ENCODE results near the gene AKIP1.
"Not testable (repeated sequence)": the region's sequence is repeated elsewhere in the genome, so short reads cannot be mapped to it uniquely, and the experiment has no call there.

Gene AKIP1

GRCh38 chr11:8911029-8911823, at the start of gene AKIP1:
AKIP1 (plus strand) TSS chr11:8911189; CDS start chr11:8911450, 261 bp downstream.
- peak; percentile 80 to 88 for DNase-seq (ENCODE audit: low read depth in 2 of 2)

DNA sequence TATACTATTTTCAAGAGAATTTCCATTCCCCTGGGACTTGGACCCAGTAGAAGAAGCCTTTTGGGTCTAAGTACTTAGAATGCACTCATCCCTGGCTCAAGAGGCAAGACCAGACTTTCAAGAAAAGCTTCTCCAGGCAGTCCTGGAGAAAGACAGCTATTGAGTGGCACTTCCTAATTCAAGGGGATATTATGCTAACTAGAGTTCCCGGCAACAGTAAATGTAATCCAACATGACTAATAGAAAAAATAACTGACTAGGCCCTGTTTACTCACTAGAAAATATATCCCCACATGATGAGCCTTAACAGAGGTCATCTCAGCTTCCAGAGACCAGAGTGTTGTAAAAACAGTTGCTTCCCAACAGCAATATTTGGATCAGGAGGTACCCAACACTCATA, 47.2 kb upstream of the AKIP1 start:
- no peak for DNase-seq (ENCODE audit: low read depth in 2 of 2)

DNA sequence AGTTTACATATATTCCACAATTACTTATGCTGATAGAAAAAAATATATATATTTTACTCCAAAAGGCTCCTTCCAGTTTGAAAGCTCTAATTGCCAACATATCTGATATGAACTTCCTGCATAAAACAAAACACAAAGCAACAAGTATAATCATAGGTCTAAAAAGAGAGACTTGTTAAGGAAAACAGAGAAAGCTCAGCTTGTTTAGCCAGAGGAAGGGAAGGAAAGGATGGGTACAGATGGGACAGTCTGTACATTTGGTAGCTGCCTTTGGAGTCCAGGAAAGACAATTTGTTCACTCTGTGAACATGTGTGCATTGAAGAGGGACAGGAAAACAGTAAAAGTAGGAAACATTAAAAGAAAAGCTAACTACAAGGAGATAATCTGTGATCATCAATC, 45.7 kb upstream of the AKIP1 start:
- no peak for DNase-seq (ENCODE audit: low read depth in 2 of 2)

DNA sequence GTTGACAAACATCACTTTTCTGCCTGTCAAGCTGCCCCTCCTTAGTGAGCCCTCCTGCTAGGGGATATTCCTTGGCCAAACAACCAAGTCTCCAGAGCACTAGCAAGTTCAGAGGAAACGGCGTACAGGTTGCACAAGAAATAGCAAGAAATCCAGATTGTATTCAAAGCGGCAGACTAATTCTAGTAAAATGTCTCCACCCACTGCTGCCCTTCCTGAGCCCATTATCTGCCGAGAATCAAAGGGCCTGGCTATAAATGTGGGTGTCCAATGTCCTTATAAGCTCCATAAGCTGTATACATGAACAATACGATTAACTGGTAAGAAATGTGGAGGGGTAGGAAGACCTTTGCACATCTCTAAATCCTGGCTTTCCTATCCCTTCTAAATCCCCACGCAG, 44.0 kb upstream of the AKIP1 start:
- DNase-seq (ENCODE audit: low read depth in 2 of 2), result no peak

DNA sequence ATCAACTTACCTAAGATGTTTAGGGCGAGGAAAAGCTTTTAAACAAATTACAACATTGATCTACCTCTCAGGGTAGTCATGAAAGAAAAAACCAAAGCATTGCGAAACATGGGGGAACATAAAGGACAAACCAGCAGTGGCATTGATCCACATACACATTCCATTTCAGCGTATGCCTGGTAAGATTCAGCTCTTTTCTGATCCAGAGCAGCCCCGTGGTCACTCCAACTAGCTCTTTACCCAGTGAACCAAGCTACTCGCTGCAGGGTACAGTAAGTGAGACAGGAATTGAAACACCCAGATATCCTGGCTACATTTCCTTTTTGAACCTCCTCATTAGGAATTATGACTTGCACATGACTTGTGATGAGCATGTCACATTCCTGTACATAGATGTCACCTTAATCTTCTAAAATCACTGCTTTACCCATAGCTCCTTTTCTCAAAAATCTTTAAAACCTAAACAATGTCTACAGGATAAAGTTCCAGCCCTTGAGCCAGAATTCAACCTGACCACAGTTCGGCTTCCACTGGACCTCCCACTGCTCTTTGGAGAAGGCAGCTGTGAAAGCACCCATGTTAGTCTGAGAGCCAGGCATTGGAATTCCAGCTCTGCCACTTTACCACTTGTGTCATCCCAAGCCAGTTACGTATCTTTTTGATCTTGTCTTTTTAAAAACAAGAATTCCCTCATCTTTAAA, 42.9 kb upstream of the AKIP1 start:
- DNase-seq (ENCODE audit: low read depth in 2 of 2), result no peak

DNA sequence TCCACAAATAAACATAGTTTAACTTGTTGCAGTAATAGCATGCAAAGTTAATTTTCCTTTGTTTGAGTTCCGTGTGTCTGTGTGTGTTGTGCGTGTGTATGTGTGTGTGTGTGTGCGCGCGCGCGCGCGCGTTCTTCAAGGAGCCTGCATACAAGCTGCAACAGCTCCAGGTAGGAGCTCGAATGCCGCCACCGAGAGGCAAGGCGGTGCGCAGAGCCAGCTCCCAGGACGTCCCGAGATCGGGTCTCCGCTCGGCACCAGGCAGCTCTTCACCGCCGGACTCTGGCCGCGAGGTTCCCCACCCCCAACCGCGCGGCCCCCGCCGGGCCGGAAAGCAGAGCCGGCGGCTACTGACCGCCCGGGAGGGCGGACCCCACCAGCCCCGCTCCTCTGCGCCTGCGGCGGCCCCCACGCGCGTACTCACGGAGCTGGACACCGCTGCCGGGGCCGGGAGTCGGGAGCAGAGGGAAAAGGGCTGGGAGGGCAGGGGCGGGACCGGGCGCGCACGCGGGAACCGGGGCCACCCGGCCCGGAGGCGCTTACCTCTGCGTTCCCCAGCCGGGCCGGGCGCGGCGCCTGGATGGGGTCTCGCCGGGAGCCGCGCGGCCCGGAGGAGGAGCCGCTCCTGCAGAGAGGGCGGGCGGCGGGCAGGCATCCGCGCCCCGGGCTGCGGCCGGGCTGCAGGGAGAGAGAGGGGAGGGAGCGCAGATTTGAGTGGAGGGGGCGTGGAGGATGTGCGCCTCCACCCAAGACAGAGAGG, 40.4 kb upstream of the AKIP1 start:
- no peak for DNase-seq (ENCODE audit: low read depth in 2 of 2)

- no peak for DNase-seq (ENCODE audit: low read depth in 2 of 2)
These were observed 39.7 kb upstream of the AKIP1 start for GRCh38 chr11:8871171-8871775.

DNA sequence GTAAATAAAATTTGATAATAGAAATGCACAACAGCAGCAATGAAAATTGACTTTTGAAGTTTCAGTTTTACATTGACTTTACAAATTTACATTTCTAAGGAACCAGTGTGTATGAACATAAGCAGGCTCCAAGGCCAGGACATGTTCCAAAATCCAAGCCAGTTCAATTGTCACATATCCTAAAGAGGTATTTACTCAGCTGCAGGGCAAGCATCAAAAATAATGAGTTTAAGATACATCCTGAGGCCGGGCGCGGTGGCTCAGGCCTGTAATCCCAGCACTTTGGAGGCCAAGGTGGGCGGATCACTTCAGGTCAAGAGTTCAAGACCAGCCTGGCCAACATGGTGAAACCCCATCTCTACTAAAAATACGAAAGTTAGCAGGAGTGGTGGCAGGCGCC, 39.0 kb upstream of the AKIP1 start:
- no peak for DNase-seq (ENCODE audit: low read depth in 2 of 2)

DNA sequence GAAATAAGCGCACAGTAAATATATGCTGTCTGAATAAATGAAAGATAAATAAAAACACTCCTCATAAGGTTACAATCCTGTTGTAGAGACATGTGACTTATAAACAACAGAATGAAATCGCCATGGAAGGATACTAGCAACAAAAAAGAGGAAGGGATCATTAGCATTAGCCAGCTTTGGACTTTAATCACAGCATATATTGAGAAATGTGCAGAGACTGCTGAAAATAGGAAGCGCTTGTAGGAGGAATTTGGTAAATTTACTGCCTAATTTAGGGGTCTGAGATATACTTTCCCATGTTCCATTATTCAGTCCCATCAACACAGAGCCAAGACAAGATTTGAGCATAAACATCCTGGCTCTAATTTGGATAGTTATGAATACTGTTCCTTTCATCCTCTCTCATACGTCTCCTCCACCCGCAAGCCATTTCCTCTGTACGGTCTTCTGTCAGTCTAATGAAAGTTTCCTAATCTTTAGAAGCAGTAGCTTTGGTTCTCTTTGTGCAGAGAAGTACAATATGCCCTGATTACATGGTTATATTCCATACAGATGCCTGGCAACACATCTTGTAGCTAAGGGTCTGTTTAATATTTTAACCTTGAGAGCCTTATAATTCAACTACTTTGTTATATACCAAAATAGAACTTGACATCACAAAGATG, 37.1 kb upstream of the AKIP1 start:
- no peak for DNase-seq (ENCODE audit: low read depth in 2 of 2)

DNA sequence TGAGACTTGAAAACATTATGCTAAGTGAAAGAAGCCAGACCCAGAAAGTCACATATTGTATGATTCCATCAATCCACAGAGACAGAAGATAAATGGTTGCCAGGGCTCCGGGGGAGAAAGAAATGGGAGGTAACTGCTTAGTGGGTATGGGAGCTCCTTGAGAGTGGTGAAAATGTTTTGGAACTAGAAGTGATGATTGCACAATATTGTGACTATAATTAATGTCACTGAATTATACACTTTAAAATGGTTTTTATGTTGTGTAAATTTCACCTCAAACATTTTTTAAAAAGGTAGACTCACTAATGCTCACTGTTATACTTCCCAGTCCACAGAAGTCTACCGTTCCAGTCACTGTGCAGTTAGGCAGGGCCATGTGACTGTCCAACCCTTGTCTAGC, 32.2 kb upstream of the AKIP1 start:
- DNase-seq (ENCODE audit: low read depth in 2 of 2), result no peak

DNA sequence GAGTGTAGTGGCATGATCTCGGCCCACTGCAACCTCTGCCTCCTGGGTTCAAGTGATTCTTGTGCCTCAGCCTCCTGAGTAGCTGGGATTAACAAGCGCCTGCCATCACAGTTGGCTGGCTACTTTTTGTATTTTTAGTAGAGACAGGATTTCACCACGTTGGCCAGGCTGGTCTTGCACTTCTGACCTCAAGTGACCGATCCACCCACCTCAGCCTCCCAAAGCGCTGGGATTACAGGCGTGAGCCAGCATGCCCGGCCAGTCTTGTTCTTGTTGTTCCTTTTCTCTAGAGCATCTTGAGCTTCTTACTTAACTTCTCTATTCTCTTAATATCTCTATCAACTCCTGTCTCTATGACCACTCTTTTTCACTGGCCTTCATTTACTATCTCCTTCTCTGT, 29.4 kb upstream of the AKIP1 start:
- not testable (repeated sequence) for DNase-seq (ENCODE audit: low read depth in 2 of 2)

GRCh38 chr11:8886322-8886721, 24.7 kb upstream of the AKIP1 start:
- no peak for DNase-seq (ENCODE audit: low read depth in 2 of 2)

GRCh38 chr11:8891185-8891584, 19.8 kb upstream of the AKIP1 start:
- not testable (repeated sequence) for DNase-seq (ENCODE audit: low read depth in 2 of 2)

- DNase-seq (ENCODE audit: low read depth in 2 of 2), result no peak
These were observed 11.8 kb upstream of the AKIP1 start for GRCh38 chr11:8899119-8899753.

GRCh38 chr11:8905528-8906165, 5.3 kb upstream of the AKIP1 start:
- DNase-seq (ENCODE audit: low read depth in 2 of 2), result no peak

- no peak for DNase-seq (ENCODE audit: low read depth in 2 of 2)
These were observed 3.9 kb upstream of the AKIP1 start for GRCh38 chr11:8907116-8907515.

- no peak for DNase-seq (ENCODE audit: low read depth in 2 of 2)
These were observed 2.9 kb upstream of the AKIP1 start for GRCh38 chr11:8908099-8908498.

DNA sequence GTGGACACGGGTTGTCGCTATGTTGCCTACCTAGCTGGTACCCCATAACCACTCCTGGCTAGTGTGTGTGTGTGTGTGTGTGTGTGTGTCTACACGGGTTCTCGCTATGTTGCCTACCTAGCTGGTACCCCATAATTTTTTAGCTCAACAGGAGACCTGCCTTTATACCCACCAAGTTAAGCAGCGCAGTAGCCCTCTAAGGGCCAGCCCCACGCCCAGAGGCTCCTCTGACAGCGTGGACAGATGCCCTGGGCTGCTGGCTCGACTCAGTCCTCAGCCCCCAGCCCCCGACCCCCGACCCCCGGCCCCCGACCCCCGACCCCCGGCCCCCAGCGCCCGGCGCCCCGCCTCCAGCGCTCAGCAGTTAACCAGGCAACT, 351 bp upstream of the AKIP1 start:
- DNase-seq (ENCODE audit: low read depth in 2 of 2), result no peak

DNA sequence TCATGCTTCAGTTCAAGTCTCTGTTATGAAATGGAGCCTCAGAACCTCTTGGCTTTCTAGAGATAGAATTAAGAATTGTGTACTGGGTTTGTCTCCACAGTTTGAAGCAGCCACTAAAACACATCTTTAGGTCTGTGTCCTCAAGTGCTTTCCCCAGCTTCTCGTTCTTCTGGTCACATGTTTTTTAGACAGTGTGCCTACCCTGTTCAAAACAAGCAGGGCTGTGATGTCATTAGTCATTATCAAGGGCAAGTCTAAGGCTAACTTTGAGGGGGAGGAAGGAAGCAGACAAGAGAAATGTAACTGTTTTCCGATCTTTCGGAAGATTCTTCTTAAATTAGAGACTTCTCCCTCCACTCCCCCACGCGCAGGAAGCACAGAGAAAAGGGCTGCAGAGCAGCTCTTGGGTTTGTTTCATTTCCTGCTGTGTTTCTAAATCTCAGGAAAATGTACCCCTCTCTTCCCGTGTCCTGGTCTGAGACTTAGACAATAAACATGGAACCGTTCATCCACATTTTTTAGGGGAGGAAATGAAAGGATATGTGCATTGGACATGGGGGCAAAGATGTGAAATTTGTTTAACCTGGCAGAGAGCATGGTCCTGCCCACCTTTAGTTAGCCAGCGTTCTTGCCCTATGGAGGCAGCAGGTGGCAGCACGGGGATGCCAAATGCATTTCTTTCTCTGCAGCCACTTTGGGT, 3.1 kb downstream of the AKIP1 start:
- peak in 1 of 2 experiments; percentile 18 for DNase-seq (ENCODE audit: low read depth in 2 of 2)

GRCh38 chr11:8914661-8915018, 3.7 kb downstream of the AKIP1 start:
- DNase-seq (ENCODE audit: low read depth in 2 of 2), result no peak

Measured in stimulated activated CD4-positive, alpha-beta T cell treated with anti-CD3 and anti-CD28 coated beads, Interleukin-12 subunit alpha, Interleukin-12 subunit beta, amount 100 ng/mL, for 24 hours (primary cell).